H1 (cell line): ENCODE measurements around the gene TBCA. TPM values are rescaled to one million over a fixed set of nuclear protein-coding genes. Genes with fewer than 3 reads are reported as not detected.

Experiments
- CTCF ChIA-PET: fragments of 300-600 bp; sonication (Branson Sonifier 250); formaldehyde crosslinking; loops from one replicate; lab custom pipeline; 2021; ENCODE audit not compliant: partially characterized antibody; lab: Charles Lee
- POLR2A ChIA-PET: fragments of 300-600 bp; sonication (Branson Sonifier 250); formaldehyde crosslinking; loops from one replicate; lab custom pipeline; 2021; ENCODE audit warnings: inconsistent platforms; ENCODE audit not compliant: partially characterized antibody; lab: Charles Lee
- DNase-seq, 2 experiments: peaks; one replicate each; pipeline versions ENCODE4 v3.0.0 to v3.0.0-alpha.2; 2010 to 2022; ENCODE audit warnings: low spot score in 2 of 2, low read depth in 1 of 2, mixed read lengths in 1 of 2
- FAIRE-seq: peaks from 2 replicates; lab custom pipeline; 2011; peaks lifted over from hg19 to GRCh38; lab: Jason Lieb, UNC
- H2AFZ ChIP-seq: 2 replicates; pipeline ENCODE4 v1.8.1; 2012; ENCODE audit warnings: low read length, inconsistent platforms
- H2AK5ac ChIP-seq: 2 replicates; pipeline ENCODE4 v1.6.1; 2013; ENCODE audit warnings: low read depth, low read length
- H2BK120ac ChIP-seq: replicated peaks from 2 replicates; pipeline ENCODE3; 2013; ENCODE audit warnings: low read depth, low read length, inconsistent platforms
- H2BK12ac ChIP-seq: 2 replicates; pipeline ENCODE4 v1.6.1; 2013; ENCODE audit warnings: low read depth, low read length
- H2BK15ac ChIP-seq: 2 replicates; pipeline ENCODE4 v1.6.1; 2013; ENCODE audit warnings: low read length
- H2BK20ac ChIP-seq: 2 replicates; pipeline ENCODE4 v1.6.1; 2013; ENCODE audit warnings: low read length
- H2BK5ac ChIP-seq: 2 replicates; pipeline ENCODE4 v1.6.1; 2013; ENCODE audit warnings: low read depth, low read length
- H3K14ac ChIP-seq: 2 replicates; pipeline ENCODE4 v1.6.1; 2013; ENCODE audit warnings: inconsistent platforms; ENCODE audit not compliant: insufficient read length
- H3K18ac ChIP-seq: 2 replicates; pipeline ENCODE4 v1.6.1; 2013; ENCODE audit warnings: low read length; ENCODE audit errors: extremely low read depth
- H3K23ac ChIP-seq: 2 replicates; pipeline ENCODE4 v1.6.1; 2013; ENCODE audit warnings: inconsistent platforms; ENCODE audit not compliant: insufficient read length
- H3K23me2 ChIP-seq: 2 replicates; pipeline ENCODE4 v1.6.1; 2013; ENCODE audit warnings: low read depth, low read length
- H3K27ac ChIP-seq: 2 replicates; pipeline ENCODE4 v1.6.1; 2011; ENCODE audit warnings: low read depth, low read length, inconsistent platforms
- H3K27me3 ChIP-seq, 4 experiments: replicated peaks in 1 of 4; 1 replicate in 1 of 4; 2 replicates in 3 of 4; pipeline versions ENCODE4 v1.6.1 to v1.8.1; 2011 to 2013; ENCODE audit warnings: low read length in 3 of 4, mild to moderate bottlenecking in 3 of 4, inconsistent platforms in 2 of 4, mixed read lengths in 2 of 4, moderate library complexity in 1 of 4; ENCODE audit not compliant: control insufficient read depth in 3 of 4, insufficient read depth in 3 of 4; ENCODE audit errors: extremely low read depth in 1 of 4
- H3K36me3 ChIP-seq, 4 experiments: 2 replicates each; pipeline versions ENCODE4 v1.6.1 to v1.8.1; 2011 to 2013; ENCODE audit warnings: mild to moderate bottlenecking in 4 of 4, low read length in 3 of 4, moderate library complexity in 2 of 4, control low read depth in 1 of 4, inconsistent platforms in 1 of 4; ENCODE audit not compliant: insufficient read depth in 4 of 4, control insufficient read depth in 2 of 4
- H3K4ac ChIP-seq: replicated peaks from 2 replicates; pipeline ENCODE3; 2013; ENCODE audit warnings: low read length, low read depth, mixed read lengths, inconsistent platforms; ENCODE audit not compliant: insufficient read length
- H3K4me1 ChIP-seq, 4 experiments: replicated peaks in 1 of 4; 1 replicate in 1 of 4; 2 replicates in 3 of 4; pipeline versions ENCODE4 v1.6.1 to v1.8.1; 2011 to 2013; ENCODE audit warnings: low read length in 3 of 4, inconsistent platforms in 2 of 4, mixed read lengths in 1 of 4; ENCODE audit not compliant: insufficient read depth in 4 of 4, control insufficient read depth in 3 of 4
- H3K4me2 ChIP-seq, 2 experiments: 2 replicates each; pipeline versions ENCODE4 v1.6.1 to v1.8.1; 2011 to 2013; ENCODE audit warnings: low read depth in 2 of 2, low read length in 2 of 2, control low read depth in 1 of 2, inconsistent platforms in 1 of 2, mild to moderate bottlenecking in 1 of 2; ENCODE audit not compliant: insufficient read depth in 1 of 2
- H3K4me3 ChIP-seq, 4 experiments: fragments of 200-600, 300-600 bp in 1 of 4; sonication (generic), shearing (Covaris generic), sonication (Bioruptor Twin) in 1 of 4; 2 replicates each; pipeline versions ENCODE4 v1.5.1 to v1.8.1; 2011 to 2016; ENCODE audit warnings: low read length in 4 of 4, low read depth in 3 of 4, control low read depth in 2 of 4, inconsistent platforms in 2 of 4, mild to moderate bottlenecking in 2 of 4, mixed read lengths in 1 of 4, moderate library complexity in 1 of 4; ENCODE audit not compliant: insufficient read depth in 2 of 4; ENCODE audit errors: extremely low read depth in 1 of 4
- H3K56ac ChIP-seq: replicated peaks from 2 replicates; pipeline ENCODE3; 2013; ENCODE audit warnings: low read depth, mild to moderate bottlenecking, mixed read lengths, low read length, inconsistent platforms; ENCODE audit not compliant: insufficient read length
- H3K79me1 ChIP-seq: 2 replicates; pipeline ENCODE4 v1.6.1; 2013; ENCODE audit warnings: low read depth, low read length, control low read depth
- H3K79me2 ChIP-seq, 2 experiments: 2 replicates each; pipeline versions ENCODE4 v1.6.1 to v1.8.1; 2012 to 2013; ENCODE audit warnings: low read length in 2 of 2, mild to moderate bottlenecking in 2 of 2, inconsistent platforms in 1 of 2; ENCODE audit not compliant: insufficient read depth in 2 of 2, control insufficient read depth in 1 of 2
- H3K9ac ChIP-seq, 4 experiments: replicated peaks in 1 of 4; 1 replicate in 1 of 4; 2 replicates in 3 of 4; pipeline versions ENCODE4 v1.6.1 to v1.8.1; 2011 to 2013; ENCODE audit warnings: low read depth in 3 of 4, low read length in 3 of 4, control low read depth in 2 of 4, mild to moderate bottlenecking in 2 of 4, moderate library complexity in 2 of 4, inconsistent platforms in 1 of 4; ENCODE audit errors: extremely low read depth in 1 of 4
- H3K9me3 ChIP-seq, 2 experiments: 2 replicates each; pipeline versions ENCODE4 v1.6.1 to v1.8.1; 2012 to 2013; ENCODE audit warnings: mild to moderate bottlenecking in 2 of 2, moderate library complexity in 2 of 2, control low read depth in 1 of 2, inconsistent platforms in 1 of 2, low read depth in 1 of 2, low read length in 1 of 2, mixed read lengths in 1 of 2; ENCODE audit not compliant: insufficient read depth in 2 of 2
- H4K20me1 ChIP-seq, 2 experiments: replicated peaks in 1 of 2; 2 replicates each; pipeline versions ENCODE3 to v1.8.1; 2011 to 2013; ENCODE audit warnings: inconsistent platforms in 2 of 2, low read length in 2 of 2, mild to moderate bottlenecking in 1 of 2; ENCODE audit not compliant: insufficient read depth in 2 of 2, control insufficient read depth in 1 of 2
- H4K5ac ChIP-seq: 2 replicates; pipeline ENCODE4 v1.6.1; 2013; ENCODE audit warnings: low read length, low read depth, mixed read lengths, inconsistent platforms; ENCODE audit not compliant: insufficient read length
- H4K8ac ChIP-seq: 2 replicates; pipeline ENCODE4 v1.8.0; 2013; ENCODE audit warnings: mild to moderate bottlenecking, moderate library complexity, low read length, inconsistent platforms; ENCODE audit not compliant: insufficient read depth; ENCODE audit errors: extremely low read depth
- H4K91ac ChIP-seq: replicated peaks from 2 replicates; pipeline ENCODE3; 2013; ENCODE audit warnings: low read length, mixed read lengths, inconsistent platforms; ENCODE audit not compliant: insufficient read length
- BRCA1 ChIP-seq: IDR thresholded peaks from 2 replicates; pipeline ENCODE4 v1.6.1; 2012; ENCODE audit warnings: low read depth, low read length, improper control_type of control experiment
- WGBS, 2 experiments: shearing (Covaris generic) in 1 of 2; methylation state at CpG; one replicate each; pipeline versions ENCODE4 v1.1.6 to v1.1.7; 2013 to 2015; ENCODE audit warnings: low lambda C conversion rate in 2 of 2, mixed read lengths in 2 of 2, inconsistent platforms in 1 of 2, low coverage in 1 of 2, missing lambda C conversion rate in 1 of 2; ENCODE audit not compliant: insufficient replicate concordance in 2 of 2, insufficient coverage in 1 of 2, insufficient read length in 1 of 2; ENCODE audit errors: extremely low coverage in 1 of 2, missing lambda C conversion rate in 1 of 2; 5-methylcytosine and 5-hydroxymethylcytosine counted together
- polyA plus RNA-seq, 7 experiments: library from polyadenylated mRNA; depleted of rRNA in 3 of 7; stranded (reverse) in 5 of 7; unstranded in 2 of 7; fragments of >200 nt in 5 of 7; fragments of 200-250 nt in 2 of 7; gene quantifications; 1 replicate in 5 of 7; 2 replicates in 1 of 7; 4 replicates in 1 of 7; pipeline versions ENCODE4 v1.2.1 to v1.2.3, GENCODE V29; 2011 to 2013; ENCODE audit warnings: missing spikeins in 2 of 7, mixed read lengths in 2 of 7
- total RNA-seq: library from RNA; stranded (reverse); fragmentation: NEBNext Ultra II Directional; extraction: Animal tissue kit (Norgen Biotek cat#: 25700); gene quantifications from 2 replicates; pipeline ENCODE4 v1.2.1, GENCODE V29; 2021

TBCA gene
- total and polyA plus RNA-seq, 2 of the 8 experiments (the other 6 are each of a cell fraction or from before 2014, with no cell fraction given), result 55.7 to 320 TPM

GRCh38 chr5:77649776-77650175, 126.4 kb downstream of the TBCA start:
- WGBS, 2 experiments, result 87% methylated on average over 2 of the region's 2 CpGs; no CpG with 5 or more reads in 1 of the 2 experiments
- Histone ChIP-seq H3K9me3 (no peaks in the 10 kb centered on the region), H3K27me3 (peaks cover 24 to 47% (median 43%) of the 10 kb centered on the region in 4 experiments)
- TF ChIP-seq BRCA1, result no peak

More at GRCh38 chr5:77649776-77650175, 126.4 kb downstream of the TBCA start:
- Histone ChIP-seq H3K56ac (no peak overlapping the region), H3K27ac (no peak overlapping the region), H3K4me3 (no peak overlapping the region), H2BK5ac (no peak overlapping the region), H3K79me2 (no peaks in the 10 kb centered on the region), H4K8ac (no peak overlapping the region), H4K20me1 (peaks cover 2 to 4% of the 10 kb centered on the region in 2 experiments), H3K18ac (no peak overlapping the region), H2BK20ac (no peak overlapping the region), H3K4me1 (no peaks in the 10 kb centered on the region), H3K36me3 (no peaks in the 10 kb centered on the region), H2AFZ (no peak overlapping the region), H3K79me1 (no peaks in the 10 kb centered on the region), H3K23me2 (peaks cover 3% of the 10 kb centered on the region), H2BK120ac (no peak overlapping the region), H2AK5ac (no peak overlapping the region), H3K9ac (no peak overlapping the region), H4K91ac (no peak overlapping the region), H2BK12ac (no peak overlapping the region), H3K4ac (no peak overlapping the region), H3K4me2 (no peak overlapping the region), H3K14ac (no peak overlapping the region), H3K23ac (no peak overlapping the region), H4K5ac (no peak overlapping the region), H2BK15ac (no peak overlapping the region)
- ChIA-PET POLR2A (no interaction called here), CTCF (interaction anchor here (1.5 to 1.6 kb wide), 2 partner anchors 9 to 61 kb away, joined by 3 read pairs; no protein-coding TSS in a partner anchor)
- DNase-seq (no peak), FAIRE-seq (no peak)
